Ramos (cell line): ENCODE results near the gene RNF123.

ENCODE experiments used
- in situ Hi-C: fragments of 300-500 bp; cut with MboI; formaldehyde crosslinking; loops from one replicate; pipeline ENCODE4 v1.14.3; 2022; ENCODE audit warnings: low sequenced_read_pairs; ENCODE audit not compliant: unreplicated experiment

Gene RNF123

GRCh38 chr3:49716691-49717210, 27.4 kb downstream of the RNF123 start:
- in situ Hi-C loops = no loop called here

GRCh38 chr3:49717211-49717958, 28.0 kb downstream of the RNF123 start:
- in situ Hi-C loops = no loop called here

- in situ Hi-C loops = no loop called here
Measured at GRCh38 chr3:49717959-49718857, 28.9 kb downstream of the RNF123 start.

DNA sequence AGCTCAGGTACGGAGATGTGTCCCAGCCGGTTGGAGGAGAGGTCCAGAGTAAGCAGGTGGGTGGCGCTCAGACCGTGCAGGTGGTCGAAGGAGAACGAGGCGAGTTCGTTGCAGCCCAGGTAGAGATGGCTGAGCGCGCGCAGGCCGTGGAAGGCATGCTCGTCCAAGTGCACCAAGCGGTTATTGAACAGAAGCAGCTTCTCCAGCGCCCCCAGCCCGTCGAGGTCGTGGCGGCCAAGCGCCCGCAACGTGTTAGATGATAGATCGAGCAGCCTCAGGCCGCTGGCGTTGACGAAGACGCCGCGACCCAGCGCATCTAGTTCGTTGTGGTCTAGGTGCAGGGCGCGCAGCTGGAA, 29.5 kb downstream of the RNF123 start:
- in situ Hi-C loops = no loop called here

- in situ Hi-C loops = no loop called here
Measured at GRCh38 chr3:49719214-49719884, 30.0 kb downstream of the RNF123 start, which contains the start of gene AMIGO3. Gene AMIGO3 (minus strand): TSS chr3:49719684. CDS start chr3:49719465, 219 bp downstream.

- in situ Hi-C loops = no loop called here
Measured at GRCh38 chr3:49720855-49721595, 31.7 kb downstream of the RNF123 start.

DNA sequence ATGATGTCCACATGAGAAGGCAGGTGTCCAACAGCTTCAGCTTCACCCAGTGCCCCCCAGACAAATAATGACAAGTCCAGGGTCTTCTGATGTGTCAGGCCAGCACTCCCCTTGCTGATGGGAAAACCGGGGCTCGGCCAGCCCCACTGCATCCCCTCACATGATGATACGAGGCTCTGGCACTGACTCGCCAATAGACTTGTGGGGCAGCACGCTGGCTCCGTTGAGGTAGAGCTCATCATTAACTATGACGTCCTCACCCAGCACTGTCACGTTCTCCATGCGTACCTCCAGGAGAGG, 32.2 kb downstream of the RNF123 start:
- in situ Hi-C loops = no loop called here

- in situ Hi-C loops = no loop called here
Measured at GRCh38 chr3:49721896-49722781, 32.8 kb downstream of the RNF123 start.

GRCh38 chr3:49722896-49723295, 33.5 kb downstream of the RNF123 start:
- in situ Hi-C loops = no loop called here

GRCh38 chr3:49723296-49723627, 33.9 kb downstream of the RNF123 start:
- in situ Hi-C loops = no loop called here

DNA sequence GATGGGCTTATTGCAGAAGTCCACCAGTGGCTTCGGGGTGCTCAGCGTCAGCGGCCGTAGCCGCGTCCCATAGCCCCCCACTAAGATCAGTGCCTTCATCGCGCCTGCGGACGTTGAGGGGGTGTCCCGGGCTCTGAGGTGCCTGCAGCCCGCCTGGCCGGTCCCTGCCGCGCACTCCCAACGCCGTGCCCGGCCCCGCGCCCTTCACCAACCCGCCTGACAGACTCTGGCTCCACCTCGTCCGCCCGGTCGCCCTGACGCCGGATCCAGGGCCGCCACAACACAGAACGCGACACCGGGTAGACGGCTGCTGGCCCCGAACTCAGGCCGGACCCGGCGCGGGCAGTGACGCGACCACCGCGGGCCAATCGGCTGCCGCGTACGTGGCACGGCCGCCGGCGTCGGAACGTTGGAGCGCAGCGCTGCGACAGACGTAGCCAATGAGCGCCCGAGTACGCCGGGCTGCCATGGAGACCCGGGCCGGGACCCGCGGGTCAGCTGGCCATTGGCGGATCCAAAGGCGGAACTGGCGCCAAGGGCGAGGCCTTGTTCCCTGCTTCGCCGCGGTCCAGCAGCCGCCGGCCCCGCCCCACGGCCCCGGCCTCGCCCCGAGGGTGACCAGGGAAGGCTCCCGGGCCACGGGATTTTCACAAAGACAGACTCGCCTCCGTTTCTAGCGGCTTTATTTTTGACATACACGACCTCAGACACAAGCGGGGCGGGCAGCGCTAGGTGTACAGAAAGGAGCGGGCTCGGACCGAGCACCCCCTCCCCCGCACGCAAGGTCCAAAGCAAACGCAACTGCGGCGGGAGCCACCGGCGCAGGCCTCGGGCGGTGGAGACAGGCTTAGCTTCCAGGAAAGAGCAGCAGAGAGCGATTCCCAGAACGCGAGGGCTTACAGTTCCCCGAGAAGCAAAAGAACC, 34.5 kb downstream of the RNF123 start, which contains the start of gene GMPPB:
TSS of gene GMPPB (minus strand) at position 324 of the 924 bp plus-strand sequence. CDS start at position 99, 225 bp downstream.
- in situ Hi-C loops = no loop called here

- in situ Hi-C loops = no loop called here
Measured at GRCh38 chr3:49724586-49724985, 35.2 kb downstream of the RNF123 start.

- in situ Hi-C loops = no loop called here
Measured at GRCh38 chr3:49725906-49726681, 36.7 kb downstream of the RNF123 start.

- in situ Hi-C loops = no loop called here
Measured at GRCh38 chr3:49727154-49727923, 38.0 kb downstream of the RNF123 start.

DNA sequence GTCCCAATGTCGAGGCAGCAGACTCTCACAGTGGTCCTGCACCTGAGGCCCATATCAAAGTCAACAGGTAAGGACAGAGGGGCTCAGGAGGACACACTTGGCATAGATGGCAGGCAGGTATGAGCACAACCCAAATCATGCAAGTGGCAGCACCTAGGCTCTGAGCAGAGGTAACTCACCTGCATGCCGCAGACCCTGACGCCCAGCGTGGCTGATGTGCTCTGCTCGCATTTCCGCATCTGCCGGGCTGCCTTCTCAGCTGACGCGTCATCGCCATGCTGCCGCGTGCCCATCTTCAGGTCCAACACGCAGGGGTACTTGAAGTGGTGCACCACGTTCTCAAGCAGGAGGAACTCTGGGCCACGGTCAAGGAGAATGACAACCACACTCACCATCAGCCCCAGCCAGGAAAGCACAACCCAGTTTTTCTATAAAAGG, 38.6 kb downstream of the RNF123 start:
- in situ Hi-C loops = no loop called here

DNA sequence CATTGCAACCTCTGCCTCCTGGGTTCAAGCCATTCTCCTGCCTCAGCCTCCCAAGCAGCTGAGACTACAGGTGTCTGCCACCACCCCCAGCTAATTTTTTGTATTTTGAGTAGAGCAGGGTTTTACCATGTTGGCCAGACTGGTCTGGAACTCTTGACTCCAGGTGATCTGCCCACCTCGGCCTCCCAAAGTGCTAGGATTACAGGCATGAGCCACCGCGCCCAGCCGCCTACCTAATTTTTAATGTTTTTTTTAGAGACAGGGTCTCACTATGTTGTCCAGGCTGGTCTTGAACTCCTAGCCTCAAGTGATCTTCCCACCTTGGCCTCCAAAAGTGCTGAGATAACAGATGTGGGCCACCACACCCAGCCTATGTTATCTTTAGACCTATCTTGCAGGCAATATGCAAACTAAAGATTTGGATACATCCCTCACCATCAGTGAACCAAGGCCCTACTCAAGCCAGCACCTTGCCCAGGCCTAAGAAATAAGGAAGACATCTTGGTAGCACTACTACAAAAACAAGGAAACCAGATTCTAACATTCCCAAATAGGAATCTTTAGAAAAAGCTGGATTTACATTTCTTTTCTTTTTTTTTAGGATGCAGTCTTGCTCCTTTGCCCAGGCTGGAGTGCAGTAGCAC, 40.7 kb downstream of the RNF123 start:
- in situ Hi-C loops = no loop called here
